ENCODE measurements around the gene FOXO6. TPM values are rescaled to one million over a fixed set of nuclear protein-coding genes. Genes with fewer than 3 reads are reported as not detected.

The FOXO6 gene
- total RNA-seq, 2 donors from 2014 or later = not detected

DNA sequence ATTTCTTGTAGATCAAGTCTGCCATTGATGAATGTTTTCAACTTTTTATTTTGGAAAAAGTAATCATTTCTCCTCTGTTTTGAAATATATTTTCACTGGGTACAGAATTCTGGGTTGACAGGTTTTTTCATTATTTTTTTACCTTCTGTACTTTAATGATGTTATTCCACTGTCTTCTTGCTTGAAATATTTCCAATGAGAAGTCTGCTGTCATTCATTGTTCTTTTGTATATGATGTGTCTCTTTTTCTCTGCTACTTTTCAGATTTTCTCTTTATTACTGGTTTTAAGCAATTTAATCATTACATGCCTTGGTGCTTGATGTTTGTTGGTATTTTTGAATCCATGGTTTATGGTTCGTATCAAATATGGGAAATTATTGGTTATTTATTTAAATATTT is 22.4 kb upstream of the FOXO6 start:
- Mint-ChIP-seq H3K36me3 (peaks cover 12% of the 10 kb centered on the region), H3K4me3 (no peak overlapping the region), H3K27ac (no peak overlapping the region), H3K9me3 (peaks cover 3% of the 10 kb centered on the region), H3K27me3 (peaks cover 34 to 47% of the 10 kb centered on the region in 2 donors), H3K4me1 (ENCODE audit: low read depth in 2 of 2) (peaks cover 9 to 13% of the 10 kb centered on the region in 2 donors)
- ATAC-seq = no peak
- DNase-seq (ENCODE audit: low spot score) = no peak

DNA sequence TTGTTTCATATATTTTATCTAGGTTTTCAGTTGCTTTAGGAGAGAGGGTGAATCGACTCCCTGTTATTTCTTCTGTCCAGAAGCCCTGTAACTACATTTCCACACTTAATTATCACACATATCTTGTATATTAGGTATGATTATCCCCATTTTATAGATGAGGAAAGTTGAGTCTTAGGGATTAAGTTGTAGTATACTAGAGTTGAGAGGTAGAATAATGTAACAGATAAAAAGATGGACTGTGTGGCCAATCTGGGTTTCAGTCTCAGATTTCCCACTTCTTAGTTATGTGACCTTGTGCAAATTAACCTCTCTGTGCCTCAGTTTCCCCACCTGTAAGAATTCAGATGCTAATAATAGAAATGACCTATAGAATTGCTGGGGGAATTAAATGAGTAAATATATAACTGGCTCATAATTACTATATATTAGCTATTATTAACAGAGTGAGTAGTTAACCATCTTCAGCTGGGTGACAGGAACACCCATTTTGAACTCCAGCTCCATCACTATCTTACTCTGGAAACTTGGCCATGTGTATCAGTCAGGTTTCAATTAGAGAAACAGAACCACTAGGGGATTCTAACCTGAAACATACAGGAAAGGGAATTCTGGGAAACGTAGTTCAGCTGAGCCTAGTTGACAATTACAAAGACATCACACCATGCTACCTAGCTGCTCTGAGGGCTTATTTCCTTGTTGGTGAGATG is 20.4 kb upstream of the FOXO6 start:
- no peak for ATAC-seq
- H3K36me3 Mint-ChIP-seq = peaks cover 12% of the 10 kb centered on the region
- H3K27ac Mint-ChIP-seq = no peak overlapping the region
- H3K4me1 Mint-ChIP-seq (ENCODE audit: low read depth in 2 of 2) = peaks cover 23 to 25% of the 10 kb centered on the region in 2 donors
- peaks cover 3% of the 10 kb centered on the region for H3K9me3 Mint-ChIP-seq
- DNase-seq (ENCODE audit: low spot score) = no peak
- H3K27me3 Mint-ChIP-seq = peaks cover 29 to 39% of the 10 kb centered on the region in 2 donors
- H3K4me3 Mint-ChIP-seq = no peak overlapping the region

DNA sequence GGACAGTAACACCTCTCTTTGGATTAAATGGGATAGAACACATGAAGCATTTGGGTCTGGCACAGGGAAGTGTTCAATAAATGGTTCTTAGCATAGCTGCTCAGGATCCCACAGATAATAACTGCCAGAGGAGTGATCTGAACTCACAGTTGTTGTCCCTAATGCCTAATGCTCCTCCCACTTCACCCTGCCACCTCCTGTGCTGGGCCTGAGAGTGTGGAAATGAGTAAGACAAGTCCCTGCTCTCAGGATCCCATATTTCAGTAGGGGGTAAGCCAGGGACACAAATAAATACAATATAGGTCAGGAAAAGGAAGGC is 19.9 kb upstream of the FOXO6 start:
- Mint-ChIP-seq H3K36me3 (peaks cover 12% of the 10 kb centered on the region), H3K27ac (no peak overlapping the region), H3K9me3 (peaks cover 3% of the 10 kb centered on the region), H3K4me3 (no peak overlapping the region), H3K27me3 (peaks cover 30 to 34% of the 10 kb centered on the region in 2 donors), H3K4me1 (ENCODE audit: low read depth in 2 of 2) (peaks cover 28 to 30% of the 10 kb centered on the region in 2 donors)
- ATAC-seq (no peak), DNase-seq (ENCODE audit: low spot score) (no peak)

DNA sequence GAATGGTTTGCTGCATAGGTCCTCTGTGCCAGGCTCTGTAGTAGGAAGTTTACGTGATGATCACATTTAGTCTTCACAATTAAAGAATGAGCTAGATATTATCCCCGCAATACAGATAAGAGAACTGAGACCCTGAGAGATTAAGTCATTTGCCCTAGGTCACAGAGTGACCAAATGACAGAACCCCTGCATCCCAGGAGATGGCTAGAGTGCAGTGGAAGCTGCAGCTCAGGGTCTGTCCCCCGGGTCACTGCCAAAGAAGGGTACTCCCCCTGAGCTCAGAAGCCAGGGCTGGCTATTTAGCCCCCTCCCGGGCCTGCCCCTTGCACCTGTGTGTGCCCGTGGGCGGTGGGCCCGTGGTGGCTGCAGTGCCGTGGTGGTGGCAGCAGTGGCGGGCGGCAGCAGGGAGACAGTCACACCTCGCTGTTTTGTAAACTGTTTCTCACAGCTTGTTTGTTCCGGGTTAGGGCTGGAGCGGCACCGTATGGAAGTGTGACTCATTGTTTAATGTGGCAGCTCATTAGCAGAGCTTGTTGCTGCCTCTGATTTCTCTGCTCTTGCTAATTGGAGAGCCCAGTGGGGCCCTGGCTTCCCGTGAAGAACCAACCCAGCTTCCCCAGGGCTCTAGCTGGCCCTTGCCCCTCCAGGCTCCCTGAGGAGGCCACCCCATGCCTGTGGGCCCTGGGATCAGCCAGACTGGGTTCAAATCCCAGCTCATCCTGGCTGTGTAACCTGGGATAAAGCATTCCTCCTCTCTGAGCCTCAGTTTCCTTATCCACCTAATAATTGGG is 19.3 kb upstream of the FOXO6 start:
- H3K27ac Mint-ChIP-seq = no peak overlapping the region
- peaks cover 28 to 30% of the 10 kb centered on the region in 2 donors for H3K27me3 Mint-ChIP-seq
- no peak for ATAC-seq
- no peak for DNase-seq (ENCODE audit: low spot score)
- H3K4me3 Mint-ChIP-seq = no peak overlapping the region
- peaks cover 34% of the 10 kb centered on the region in 2 donors for H3K4me1 Mint-ChIP-seq (ENCODE audit: low read depth in 2 of 2)
- H3K36me3 Mint-ChIP-seq = peaks cover 12% of the 10 kb centered on the region
- H3K9me3 Mint-ChIP-seq = peaks cover 3% of the 10 kb centered on the region

DNA sequence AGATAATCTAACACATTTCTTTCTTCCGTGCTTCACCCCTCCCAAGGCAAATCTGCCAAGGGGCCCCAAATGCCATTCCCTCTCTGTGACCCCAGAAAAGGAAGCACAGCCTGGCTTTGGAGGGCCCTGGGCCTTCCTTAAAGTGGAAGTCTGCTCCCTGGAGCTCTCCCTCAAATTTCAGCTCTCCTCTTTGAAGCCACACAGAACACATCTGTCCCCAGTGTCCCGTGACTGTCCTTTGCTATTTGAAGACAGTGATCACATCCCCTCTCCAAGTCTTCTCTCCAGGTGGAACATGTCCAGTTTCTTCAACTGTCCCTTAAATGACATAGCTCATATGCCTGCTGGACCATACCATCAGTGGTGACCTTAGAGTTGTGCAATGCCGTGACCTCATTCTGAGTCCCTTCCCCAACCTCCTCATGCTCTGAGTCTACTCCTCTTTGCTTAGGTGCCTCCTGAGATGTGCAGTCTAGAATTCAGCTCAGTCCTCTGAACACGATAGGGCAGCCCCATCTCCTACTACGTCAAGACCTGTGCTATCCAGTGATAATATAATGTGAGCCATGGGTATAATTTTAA is 18.4 kb upstream of the FOXO6 start:
- H3K27ac Mint-ChIP-seq = peak overlapping the region in 1 of 2 donors; percentile 30
- H3K4me3 Mint-ChIP-seq = no peak overlapping the region
- no peak for ATAC-seq
- H3K9me3 Mint-ChIP-seq = peaks cover 3% of the 10 kb centered on the region
- peaks cover 21 to 28% of the 10 kb centered on the region in 2 donors for H3K27me3 Mint-ChIP-seq
- peaks cover 12% of the 10 kb centered on the region for H3K36me3 Mint-ChIP-seq
- peaks cover 38 to 39% of the 10 kb centered on the region in 2 donors for H3K4me1 Mint-ChIP-seq (ENCODE audit: low read depth in 2 of 2)
- no peak for DNase-seq (ENCODE audit: low spot score)

DNA sequence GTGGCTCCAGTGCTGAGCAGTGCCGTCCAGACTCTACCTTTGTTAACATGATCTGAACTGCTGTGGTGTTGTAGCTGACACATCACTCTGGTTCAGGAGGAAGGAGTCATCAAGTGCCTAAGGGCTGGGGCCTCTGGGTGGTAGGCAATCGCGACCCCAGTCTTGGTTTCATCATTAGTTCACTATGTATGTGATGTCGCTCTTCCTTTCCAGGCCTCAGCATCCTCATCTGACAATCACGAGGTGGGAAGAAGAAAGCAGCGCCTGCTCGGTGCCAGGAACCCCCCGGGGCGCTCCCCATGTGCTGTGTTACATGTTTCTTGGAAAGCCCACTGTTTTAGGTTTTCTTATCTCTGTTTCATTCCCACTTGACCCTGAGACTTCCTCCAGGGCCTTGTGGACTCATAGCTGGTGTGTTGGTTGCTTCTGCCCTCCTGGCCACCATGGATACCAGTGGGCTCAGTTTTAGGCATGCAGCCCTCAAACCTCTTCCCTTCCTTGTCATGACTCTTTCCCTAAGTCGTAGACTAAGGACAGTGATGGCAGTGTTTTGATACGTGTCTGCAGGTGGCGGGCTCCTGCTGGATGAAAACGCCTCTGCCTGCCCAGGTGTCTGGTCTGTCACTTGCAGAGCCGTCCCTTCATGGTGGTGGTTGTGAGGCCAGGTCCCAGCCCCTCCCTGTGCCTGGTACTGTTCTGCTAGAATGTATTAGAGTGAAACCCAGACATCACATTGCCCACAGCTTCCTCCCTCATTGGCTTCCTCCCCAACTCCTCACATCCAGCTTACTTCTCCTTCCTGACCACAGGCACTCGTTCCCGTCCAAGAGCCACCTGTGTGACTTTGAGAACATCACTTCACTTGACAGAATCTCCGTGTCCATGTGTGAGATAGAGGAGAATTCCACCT is 17.2 kb upstream of the FOXO6 start:
- Mint-ChIP-seq H3K36me3 (peaks cover 8% of the 10 kb centered on the region), H3K27me3 (peaks cover 14 to 26% of the 10 kb centered on the region in 2 donors), H3K4me1 (ENCODE audit: low read depth in 2 of 2) (peaks cover 38 to 41% of the 10 kb centered on the region in 2 donors), H3K4me3 (peak overlapping the region; percentile 66), H3K9me3 (no peaks in the 10 kb centered on the region), H3K27ac (peak overlapping the region; percentile 55 to 65)
- no peak for DNase-seq (ENCODE audit: low spot score)
- peak; percentile 69 to 77 for ATAC-seq

DNA sequence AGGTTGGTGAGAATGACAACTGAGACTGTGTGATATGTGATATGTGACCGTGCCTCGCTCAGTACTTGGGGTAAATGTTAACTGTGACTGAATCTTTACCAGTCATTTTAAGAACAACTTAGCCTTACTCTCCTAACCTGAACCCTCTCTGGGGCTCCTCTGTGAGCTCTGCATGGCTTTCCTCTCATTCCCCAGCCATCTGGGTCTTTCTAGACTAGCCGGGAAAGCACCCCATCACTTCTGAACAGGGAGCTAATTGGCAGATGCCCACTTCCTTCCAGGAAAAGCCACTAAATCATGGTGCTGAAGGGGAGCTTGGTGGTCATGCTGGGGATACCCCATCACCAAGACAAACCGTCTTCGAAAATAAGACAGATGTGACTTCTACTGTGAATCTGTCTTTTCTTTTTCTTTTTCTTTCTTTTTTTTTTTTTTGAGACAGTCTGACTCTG is 16.5 kb upstream of the FOXO6 start:
- DNase-seq (ENCODE audit: low spot score) = no peak
- H3K27me3 Mint-ChIP-seq = peaks cover 14 to 31% of the 10 kb centered on the region in 2 donors
- peak; percentile 85 to 86 for ATAC-seq
- no peaks in the 10 kb centered on the region for H3K9me3 Mint-ChIP-seq
- H3K4me3 Mint-ChIP-seq = peak overlapping the region; percentile 66
- peak overlapping the region; percentile 55 to 65 for H3K27ac Mint-ChIP-seq
- peaks cover 38 to 42% of the 10 kb centered on the region in 2 donors for H3K4me1 Mint-ChIP-seq (ENCODE audit: low read depth in 2 of 2)
- peaks cover 5% of the 10 kb centered on the region for H3K36me3 Mint-ChIP-seq

DNA sequence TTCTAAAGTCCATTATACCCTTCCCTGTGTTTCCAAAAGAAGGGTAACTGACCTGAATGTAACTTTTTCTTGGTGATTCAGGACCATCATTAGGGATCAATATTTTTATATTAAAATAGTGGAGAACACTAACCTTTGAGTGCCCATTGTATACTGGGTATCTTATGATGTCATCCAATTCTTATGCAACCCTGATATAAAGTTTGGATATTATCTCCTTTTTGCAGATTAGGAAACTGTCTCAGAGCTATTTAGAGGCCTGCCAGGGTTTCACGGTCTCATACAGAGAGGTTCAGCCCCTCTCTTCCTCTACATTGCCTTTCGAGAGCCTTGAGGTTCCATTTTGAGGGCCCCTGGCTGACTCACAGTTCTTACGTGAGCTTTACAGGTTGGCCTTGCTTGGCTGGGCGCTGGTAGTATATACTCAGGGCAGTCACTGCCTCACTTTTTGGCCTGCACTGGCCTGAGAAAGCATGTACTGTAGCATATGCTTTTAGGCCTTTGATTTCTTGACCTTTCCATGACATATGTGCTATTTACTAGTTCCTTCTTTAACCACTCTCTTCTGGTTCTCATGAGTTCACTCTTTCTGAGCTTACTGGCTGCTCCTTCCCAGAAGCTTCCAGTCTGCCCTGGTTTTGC is 15.7 kb upstream of the FOXO6 start:
- H3K27me3 Mint-ChIP-seq = peaks cover 9 to 32% of the 10 kb centered on the region in 2 donors
- H3K4me1 Mint-ChIP-seq (ENCODE audit: low read depth in 2 of 2) = peaks cover 38 to 42% of the 10 kb centered on the region in 2 donors
- H3K27ac Mint-ChIP-seq = peak overlapping the region; percentile 55 to 65
- H3K36me3 Mint-ChIP-seq = peaks cover under 1% of the 10 kb centered on the region
- H3K4me3 Mint-ChIP-seq = peak overlapping the region; percentile 42
- ATAC-seq = no peak
- DNase-seq (ENCODE audit: low spot score) = no peak
- H3K9me3 Mint-ChIP-seq = no peaks in the 10 kb centered on the region

DNA sequence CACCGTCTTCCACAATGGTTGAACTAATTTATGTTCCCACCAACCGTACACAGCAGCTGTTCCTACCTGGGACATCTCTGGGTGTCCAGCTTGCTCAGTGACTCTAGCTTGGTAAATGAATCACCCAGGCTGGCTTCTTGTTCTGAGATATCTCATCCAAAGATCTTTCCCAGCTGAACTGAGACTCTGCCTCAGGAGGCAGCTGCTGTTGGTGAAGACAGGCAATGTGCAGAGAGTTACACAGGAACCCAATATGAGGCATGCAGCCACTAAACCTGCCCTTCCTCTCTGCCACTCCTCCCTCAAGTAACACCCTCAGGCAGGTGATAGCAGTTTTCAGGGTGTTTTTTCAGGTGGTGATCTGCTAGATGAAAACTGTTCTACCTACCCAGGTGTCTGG is 14.0 kb upstream of the FOXO6 start:
- no peak overlapping the region for H3K4me3 Mint-ChIP-seq
- ATAC-seq (no peak), DNase-seq (ENCODE audit: low spot score) (no peak)
- H3K27me3 Mint-ChIP-seq = peaks cover 8 to 32% of the 10 kb centered on the region in 2 donors
- no peak overlapping the region for H3K27ac Mint-ChIP-seq
- H3K4me1 Mint-ChIP-seq (ENCODE audit: low read depth in 2 of 2) = peaks cover 38 to 39% of the 10 kb centered on the region in 2 donors
- no peaks in the 10 kb centered on the region for H3K9me3 Mint-ChIP-seq
- H3K36me3 Mint-ChIP-seq = no peaks in the 10 kb centered on the region

DNA sequence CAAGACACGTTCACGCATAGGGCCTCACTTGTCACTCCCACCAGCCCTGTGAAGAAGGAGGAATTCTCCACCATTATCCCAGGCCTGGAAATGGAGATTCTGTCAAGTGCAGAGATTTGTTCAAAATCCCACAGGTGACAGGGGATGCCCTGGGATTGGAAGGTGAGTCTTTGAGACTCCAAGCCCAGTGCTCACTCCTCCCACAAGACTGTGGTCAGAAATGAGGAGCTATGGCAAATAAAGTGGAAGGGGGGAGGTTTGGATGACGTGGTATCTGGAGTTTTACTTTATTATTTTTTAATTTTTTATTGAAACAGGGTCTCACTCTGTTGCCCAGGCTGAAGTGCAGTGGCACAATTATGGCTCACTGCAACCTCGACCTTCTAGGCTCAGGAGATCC is 12.8 kb upstream of the FOXO6 start:
- Mint-ChIP-seq H3K4me3 (no peak overlapping the region), H3K27me3 (peaks cover 0 to 30% of the 10 kb centered on the region in 2 donors), H3K4me1 (ENCODE audit: low read depth in 2 of 2) (peaks cover 32 to 34% of the 10 kb centered on the region in 2 donors), H3K9me3 (no peaks in the 10 kb centered on the region), H3K36me3 (no peaks in the 10 kb centered on the region), H3K27ac (no peak overlapping the region)
- DNase-seq (ENCODE audit: low spot score) (no peak), ATAC-seq (no peak)

DNA sequence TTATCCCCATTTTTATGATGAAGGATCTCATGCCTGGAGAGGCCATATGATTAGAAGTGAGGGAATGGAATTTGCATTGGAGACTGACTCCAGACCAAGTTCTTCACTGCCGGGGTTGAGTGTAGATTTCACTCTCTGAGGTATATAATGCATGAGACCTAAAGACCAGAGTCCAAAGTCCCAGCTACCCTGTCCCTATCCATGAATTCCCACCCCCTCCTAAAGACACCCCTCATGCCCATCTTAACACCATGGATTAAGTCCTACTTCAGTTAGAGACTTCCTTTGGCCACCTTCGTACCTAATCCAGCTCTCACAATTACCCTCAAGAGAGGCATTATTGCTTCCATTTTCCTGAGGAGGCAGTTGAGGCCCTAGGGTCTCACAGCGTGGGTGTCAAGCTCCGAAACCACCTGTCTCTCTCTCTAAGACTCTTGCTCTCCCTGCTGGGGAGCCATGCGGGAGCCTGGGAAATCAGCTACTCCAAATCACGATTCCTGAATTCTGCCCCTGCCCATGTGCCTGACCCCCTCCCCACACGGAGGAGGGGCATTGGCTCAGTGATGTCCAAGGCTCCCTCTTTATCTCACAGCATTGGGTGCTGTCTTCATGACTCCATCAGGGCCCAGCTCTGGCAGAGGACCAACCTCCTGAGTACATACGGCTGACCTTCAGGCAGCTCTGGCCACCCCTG is 11.7 kb upstream of the FOXO6 start:
- ATAC-seq (no peak), DNase-seq (ENCODE audit: low spot score) (no peak)
- Mint-ChIP-seq H3K9me3 (no peaks in the 10 kb centered on the region), H3K4me1 (ENCODE audit: low read depth in 2 of 2) (peaks cover 31 to 32% of the 10 kb centered on the region in 2 donors), H3K27me3 (peaks cover 0 to 30% of the 10 kb centered on the region in 2 donors), H3K36me3 (no peaks in the 10 kb centered on the region), H3K27ac (no peak overlapping the region), H3K4me3 (no peak overlapping the region)

DNA sequence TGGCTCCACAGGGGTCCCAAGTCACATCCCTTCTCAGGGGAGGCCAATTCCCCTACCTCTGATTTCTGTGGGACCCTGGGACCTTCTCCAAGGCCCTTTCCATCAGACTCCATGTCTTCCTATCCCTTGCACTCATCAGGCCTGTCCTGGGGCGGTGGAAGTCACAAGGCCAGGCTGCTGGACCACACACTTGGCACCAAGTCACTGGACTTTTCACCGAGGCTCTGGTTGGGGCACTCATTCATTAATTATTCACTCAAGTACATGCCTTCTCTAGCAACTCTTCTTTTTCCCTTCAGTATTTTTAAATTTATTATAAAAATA is 11.2 kb upstream of the FOXO6 start:
- peaks cover 26 to 29% of the 10 kb centered on the region in 2 donors for H3K4me1 Mint-ChIP-seq (ENCODE audit: low read depth in 2 of 2)
- no peak overlapping the region for H3K27ac Mint-ChIP-seq
- no peaks in the 10 kb centered on the region for H3K36me3 Mint-ChIP-seq
- DNase-seq (ENCODE audit: low spot score) = no peak
- no peaks in the 10 kb centered on the region for H3K9me3 Mint-ChIP-seq
- peaks cover 0 to 30% of the 10 kb centered on the region in 2 donors for H3K27me3 Mint-ChIP-seq
- ATAC-seq = no peak
- no peak overlapping the region for H3K4me3 Mint-ChIP-seq

Data from natural killer cell treated with Interleukin-12 subunit alpha and Interleukin-12 subunit beta and Interleukin-15 and Interleukin-18, amount 100 ng/mL, for 72 hours (primary cell).